RCC 7860 (cell line): ENCODE measurements around the gene FYN.

Experiments used
- DNase-seq: peaks from one replicate; pipeline ENCODE4 v3.0.0-alpha.2; 2015; ENCODE audit warnings: low spot score
- FAIRE-seq: peaks from 2 replicates; lab custom pipeline; 2012; peaks lifted over from hg19 to GRCh38; lab: Jason Lieb, UNC

FYN gene

GRCh38 chr6:111773501-111774345 is 99.5 kb downstream of the FYN start:
- DNase-seq, result no peak
- FAIRE-seq, result no peak

- FAIRE-seq, result no peak
- DNase-seq, result no peak
Observed at GRCh38 chr6:111772381-111772780, 100.9 kb downstream of the FYN start.

GRCh38 chr6:111771629-111772028 is 101.6 kb downstream of the FYN start:
- FAIRE-seq (no peak), DNase-seq (no peak)

- FAIRE-seq (no peak), DNase-seq (no peak)
Observed at GRCh38 chr6:111771094-111771432, 102.2 kb downstream of the FYN start.

GRCh38 chr6:111770263-111771093 is 102.8 kb downstream of the FYN start:
- DNase-seq (no peak), FAIRE-seq (no peak)

GRCh38 chr6:111769365-111770152 is 103.7 kb downstream of the FYN start:
- FAIRE-seq (no peak), DNase-seq (no peak)

GRCh38 chr6:111768431-111768770 is 104.9 kb downstream of the FYN start:
- FAIRE-seq, result no peak

GRCh38 chr6:111767752-111768430 is 105.4 kb downstream of the FYN start:
- DNase-seq (no peak), FAIRE-seq (no peak)

More at GRCh38 chr6:111768431-111768770, 104.9 kb downstream of the FYN start:
- DNase-seq, result no peak

- DNase-seq (no peak), FAIRE-seq (no peak)
Observed at GRCh38 chr6:111766201-111766857, 106.9 kb downstream of the FYN start.

GRCh38 chr6:111765763-111766162 is 107.5 kb downstream of the FYN start:
- no peak for DNase-seq
- FAIRE-seq, result no peak

GRCh38 chr6:111764238-111765175 is 108.7 kb downstream of the FYN start:
- FAIRE-seq (no peak), DNase-seq (no peak)

- DNase-seq (no peak), FAIRE-seq (no peak)
Observed at GRCh38 chr6:111763381-111763780, 109.9 kb downstream of the FYN start.

GRCh38 chr6:111761783-111762312 is 111.4 kb downstream of the FYN start:
- DNase-seq (no peak), FAIRE-seq (no peak)

- DNase-seq (no peak), FAIRE-seq (no peak)
Observed at GRCh38 chr6:111761212-111761611, 112.0 kb downstream of the FYN start.

GRCh38 chr6:111759836-111760785 is 113.1 kb downstream of the FYN start:
- no peak for DNase-seq
- FAIRE-seq, result no peak

- FAIRE-seq, result no peak
- DNase-seq, result no peak
Observed at GRCh38 chr6:111759331-111759835, 113.9 kb downstream of the FYN start.

GRCh38 chr6:111758608-111759329 is 114.5 kb downstream of the FYN start:
- no peak for FAIRE-seq
- no peak for DNase-seq
